Testis (tissue), 3 donors: ENCODE data around the gene HOOK2. TPM values are rescaled to one million over a fixed set of nuclear protein-coding genes. Genes with fewer than 3 reads are reported as not detected.

Source experiments
- DNase-seq: peaks from one replicate; pipeline ENCODE4 v3.0.0-alpha.2; 2019
- H3K27ac ChIP-seq, 2 donors: fragments of 200-600 bp; sonication (generic); one replicate each; pipeline ENCODE4 v1.5.1; 2019
- H3K27me3 ChIP-seq: fragments of 200-600 bp; sonication (generic); one replicate; pipeline ENCODE4 v1.5.1; 2019
- H3K36me3 ChIP-seq: fragments of 200-600 bp; sonication (generic); one replicate; pipeline ENCODE4 v1.5.1; 2017; ENCODE audit warnings: low read depth; ENCODE audit errors: missing control alignments
- H3K4me1 ChIP-seq: fragments of 200-600 bp; sonication (generic); one replicate; pipeline ENCODE4 v1.5.1; 2019
- H3K4me3 ChIP-seq, 2 donors: fragments of 200-600 bp; sonication (generic); one replicate each; pipeline ENCODE4 v1.5.1; 2017 to 2019
- H3K9me3 ChIP-seq: fragments of 200-600 bp; sonication (generic); one replicate; pipeline ENCODE4 v1.5.1; 2017
- CTCF ChIP-seq, 3 experiments: fragments of 450-650 bp in 2 of 3; fragments of 200-600 bp in 1 of 3; sonication (generic) in 1 of 3; IDR thresholded peaks; one replicate each; pipeline ENCODE4 v1.5.1; 2016 to 2019; ENCODE audit warnings: antibody characterized with exemption in 3 of 3, mild to moderate bottlenecking in 2 of 3, moderate library complexity in 1 of 3
- POLR2A ChIP-seq: fragments of 450-650 bp; IDR thresholded peaks from one replicate; pipeline ENCODE4 v1.6.1; 2017; ENCODE audit warnings: antibody characterized with exemption, mild to moderate bottlenecking, moderate library complexity
- WGBS, 2 donors: methylation state at CpG; one replicate each; pipeline ENCODE4 v1.1.5; 2018; 5-methylcytosine and 5-hydroxymethylcytosine counted together
- intact Hi-C: fragments of 100-400 bp; cut with DNase I; formaldehyde crosslinking; loops from one replicate; pipeline ENCODE4 v1.15.1; 2023; ENCODE audit warnings: low total_unique reads
- polyA plus RNA-seq: library from polyadenylated mRNA; stranded (reverse); fragments of 350-450 nt; fragmentation: Illumina TruSeq; extraction: RNeasy Lipid Tissue Mini Kit (QIAGEN cat#74804); gene quantifications from one replicate; pipeline ENCODE4 v1.2.3, GENCODE V29; 2014; ENCODE audit warnings: low read depth, low replicate concordance; ENCODE audit not compliant: insufficient read depth
- total RNA-seq, 2 donors: library from RNA; depleted of rRNA; stranded (reverse); fragments of >200 nt; gene quantifications; one replicate each; pipeline ENCODE4 v1.2.3, GENCODE V29; 2016

HOOK2 gene
- total and polyA plus RNA-seq, 3 donors from 2014 or later: 30.0 to 63.4 (median 54.4) TPM

DNA sequence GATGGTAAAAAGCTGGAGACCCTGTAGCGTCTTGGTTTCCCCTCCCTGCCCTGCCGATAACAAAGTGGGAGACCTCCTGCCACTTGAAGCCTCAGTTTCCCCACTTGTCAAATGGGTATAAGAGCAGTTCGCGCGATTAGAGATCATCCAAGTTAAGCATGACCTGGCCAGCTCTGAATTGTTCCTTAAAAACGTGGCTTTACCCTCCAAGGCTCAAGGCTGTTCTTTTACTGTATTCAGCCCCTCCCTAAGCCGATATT lies 52.0 kb downstream of the HOOK2 start:
- Histone ChIP-seq H3K27me3 (no peaks in the 10 kb centered on the region), H3K27ac (peak overlapping the region; percentile 2 to 95), H3K36me3 (no peaks in the 10 kb centered on the region), H3K9me3 (no peaks in the 10 kb centered on the region), H3K4me3 (peak overlapping the region; percentile 19 to 75), H3K4me1 (peaks cover 22% of the 10 kb centered on the region)
- DNase-seq: no peak
- intact Hi-C loops: no loop called here
- WGBS, 2 donors: 0 to 1% methylated on average over 7 of the region's 7 CpGs
- TF ChIP-seq CTCF (IDR thresholded peaks at IDR 0.05) (no peak), POLR2A (no peak)

GRCh38 chr19:12722566-12723380 lies 52.6 kb downstream of the HOOK2 start:
- H3K4me3 ChIP-seq: peak overlapping the region; percentile 75 to 78
- WGBS, 2 donors: 1% methylated on average over 30 to 32 of the region's 32 CpGs
- H3K36me3 ChIP-seq: no peaks in the 10 kb centered on the region
- DNase-seq: peak; percentile 99
- H3K9me3 ChIP-seq: no peaks in the 10 kb centered on the region
- TF ChIP-seq POLR2A (no peak), CTCF (IDR thresholded peaks at IDR 0.05) (no peak)
- intact Hi-C loops: no loop called here
- no peaks in the 10 kb centered on the region for H3K27me3 ChIP-seq
- H3K4me1 ChIP-seq: peaks cover 22% of the 10 kb centered on the region
- H3K27ac ChIP-seq: peak overlapping the region; percentile 88 to 95

GRCh38 chr19:12721656-12722565 lies 53.4 kb downstream of the HOOK2 start:
- intact Hi-C loops: no loop called here
- no peaks in the 10 kb centered on the region for H3K36me3 ChIP-seq
- H3K4me1 ChIP-seq: peaks cover 22% of the 10 kb centered on the region
- peak overlapping the region; percentile 75 to 78 for H3K4me3 ChIP-seq
- H3K9me3 ChIP-seq: no peaks in the 10 kb centered on the region
- no peak for TF ChIP-seq CTCF (IDR thresholded peaks at IDR 0.05)
- no peak for TF ChIP-seq POLR2A
- 0 to 1% methylated on average over 19 to 31 of the region's 65 CpGs for WGBS, 2 donors
- peak overlapping the region; percentile 88 to 95 for H3K27ac ChIP-seq
- no peaks in the 10 kb centered on the region for H3K27me3 ChIP-seq
- DNase-seq: peak; percentile 73

DNA sequence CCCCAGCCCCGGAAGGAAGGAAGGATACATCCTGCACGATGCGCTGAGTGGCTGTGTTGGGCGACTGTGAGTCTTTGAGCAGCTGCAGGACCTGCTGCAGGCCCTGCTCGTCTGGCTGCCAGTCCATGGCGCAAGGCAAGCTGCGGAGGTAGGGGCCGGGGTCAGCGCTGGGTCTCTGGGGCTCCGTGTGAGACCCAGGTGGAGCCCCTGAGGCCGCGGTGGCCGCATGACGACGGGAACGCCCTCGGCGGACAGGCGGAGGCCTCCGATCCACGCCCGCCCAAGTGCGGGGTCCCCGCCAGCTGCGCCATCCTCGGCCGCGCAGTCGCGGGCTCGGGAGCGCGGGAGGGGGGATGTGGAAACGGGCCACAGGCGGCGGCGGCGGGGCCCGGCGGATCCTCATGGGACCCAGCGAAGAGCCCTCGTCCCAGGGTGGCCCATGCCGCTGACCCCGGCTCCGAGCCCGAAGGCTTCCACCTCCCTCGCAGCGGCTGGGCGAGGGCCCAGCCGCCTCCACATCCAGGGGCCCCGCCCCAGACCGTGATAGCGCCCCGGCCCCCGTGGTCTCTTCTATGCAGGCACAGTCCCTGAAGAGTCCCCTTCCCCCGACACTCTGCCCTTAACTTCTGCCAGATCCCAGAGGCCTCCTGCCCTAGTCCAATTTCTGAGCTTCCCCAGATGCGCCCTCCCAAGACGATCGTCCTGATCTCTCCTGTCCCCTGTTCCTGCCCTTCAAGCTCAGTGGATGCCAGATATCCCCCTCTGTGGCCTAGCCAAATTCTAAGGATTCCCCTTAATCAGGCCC lies 54.3 kb downstream of the HOOK2 start:
- Histone ChIP-seq H3K9me3 (no peaks in the 10 kb centered on the region), H3K27me3 (no peaks in the 10 kb centered on the region), H3K4me1 (peaks cover 22% of the 10 kb centered on the region), H3K36me3 (no peaks in the 10 kb centered on the region), H3K27ac (peak overlapping the region; percentile 88 to 95), H3K4me3 (peak overlapping the region; percentile 75 to 78)
- intact Hi-C loops: no loop called here
- WGBS, 2 donors: 2 to 4% methylated on average over 14 to 52 of the region's 59 CpGs
- DNase-seq: peak; percentile 47
- TF ChIP-seq CTCF (IDR thresholded peaks at IDR 0.05): no peak
